PC-3 (cell line): ENCODE measurements around the gene VEGFA. TPM values are rescaled to one million over a fixed set of nuclear protein-coding genes. Genes with fewer than 3 reads are reported as not detected.

ENCODE experiments used
- ATAC-seq: fragments of 200-7000 bp; cut with Tn5 transposase; 2 replicates; pipeline ENCODE4 v1.9.1; 2020; ENCODE audit warnings: mild to moderate bottlenecking, moderate library complexity
- BruUV-seq: library from RNA; stranded (reverse); fragments of 400-500 nt; replicated peaks from 2 replicates; lab custom pipeline; 2021; lab: Mats Ljungman, UMichigan
- CTCF ChIA-PET: fragments of 300-600 bp; sonication (Branson Sonifier 250); formaldehyde crosslinking; loops from one replicate; lab custom pipeline; 2022; ENCODE audit warnings: antibody characterized with exemption; lab: Charles Lee
- POLR2A ChIA-PET: fragments of 300-600 bp; sonication (Branson Sonifier 250); formaldehyde crosslinking; loops from one replicate; lab custom pipeline; 2022; ENCODE audit warnings: antibody characterized with exemption; ENCODE audit not compliant: unreplicated experiment; lab: Charles Lee
- DNase-seq: peaks from one replicate; pipeline ENCODE4 v3.0.0-alpha.2; 2015
- H2AFZ ChIP-seq: fragments of 300-600 bp; sonication (generic); 2 replicates; pipeline ENCODE4 v1.6.0; 2016; ENCODE audit warnings: antibody characterized with exemption, low read length
- H3F3A ChIP-seq: fragments of 300-600 bp; sonication (generic); one replicate; pipeline ENCODE4 v1.6.0; 2017; ENCODE audit warnings: antibody characterized with exemption, low read length, control low read depth, mild to moderate bottlenecking; ENCODE audit not compliant: unreplicated experiment
- H3K27ac ChIP-seq: fragments of 300-600 bp; sonication (generic); 2 replicates; pipeline ENCODE4 v1.5.1; 2016; ENCODE audit warnings: mild to moderate bottlenecking, low read length
- H3K27me3 ChIP-seq: fragments of 300-600 bp; sonication (generic); 2 replicates; pipeline ENCODE4 v1.6.1; 2016; ENCODE audit warnings: low read length, mixed read lengths
- H3K36me3 ChIP-seq: fragments of 300-600 bp; sonication (generic); 2 replicates; pipeline ENCODE4 v1.6.1; 2016; ENCODE audit warnings: low read depth, mixed run types, low read length, mixed read lengths
- H3K4me1 ChIP-seq: fragments of 300-600 bp; sonication (generic); 2 replicates; pipeline ENCODE4 v1.5.1; 2016; ENCODE audit warnings: low read length; ENCODE audit not compliant: insufficient read depth
- H3K4me2 ChIP-seq: fragments of 300-600 bp; sonication (generic); 2 replicates; pipeline ENCODE4 v1.6.0; 2016; ENCODE audit warnings: low read length
- H3K4me3 ChIP-seq: fragments of 300-600 bp; sonication (generic); 2 replicates; pipeline ENCODE4 v1.5.1; 2016; ENCODE audit warnings: mild to moderate bottlenecking, low read length, mixed read lengths
- H3K79me2 ChIP-seq: fragments of 300-600 bp; sonication (generic); 2 replicates; pipeline ENCODE4 v1.6.1; 2017; ENCODE audit warnings: low read length, mixed read lengths
- H3K9ac ChIP-seq: fragments of 300-600 bp; sonication (generic); 2 replicates; pipeline ENCODE4 v1.6.0; 2016; ENCODE audit warnings: mild to moderate bottlenecking, low read length
- H3K9me2 ChIP-seq: fragments of 300-600 bp; sonication (generic); replicated peaks from 2 replicates; pipeline ENCODE4 v1.6.1; 2016; ENCODE audit warnings: mixed run types, low read length, mixed read lengths
- H3K9me3 ChIP-seq: fragments of 300-600 bp; sonication (generic); 2 replicates; pipeline ENCODE4 v1.6.1; 2016; ENCODE audit warnings: low read length, mixed read lengths
- H4K20me1 ChIP-seq: fragments of 300-600 bp; sonication (generic); 2 replicates; pipeline ENCODE4 v1.6.1; 2016; ENCODE audit warnings: low read length, mixed read lengths
- EZH2 ChIP-seq: fragments of 300-600 bp; sonication (generic); IDR thresholded peaks from one replicate; pipeline ENCODE4 v1.6.1; 2017; ENCODE audit warnings: antibody characterized with exemption, mild to moderate bottlenecking, low read length; ENCODE audit not compliant: unreplicated experiment
- EZH2phosphoT487 ChIP-seq: fragments of 300-600 bp; sonication (generic); IDR thresholded peaks from 2 replicates; pipeline ENCODE4 v1.6.1; 2018; ENCODE audit warnings: mild to moderate bottlenecking, antibody characterized with exemption, low read length, borderline replicate concordance
- intact Hi-C: fragments of 100-400 bp; cut with micrococcal nuclease; formaldehyde crosslinking; loops from 2 replicates; pipeline ENCODE4 v1.9.0; 2023
- total RNA-seq: library from RNA; depleted of rRNA; stranded (reverse); fragments of >200 nt; gene quantifications from 2 replicates; pipeline ENCODE4 v1.2.3, GENCODE V29; 2014
- TF ChIP-seq, protein P1 (sequence below): fragments of 300-600 bp; sonication (generic); conservative IDR thresholded peaks from 2 replicates; pipeline ENCODE4 v1.5.1; 2017; ENCODE audit warnings: antibody characterized with exemption, low read depth, mild to moderate bottlenecking, low read length

Gene VEGFA
- total RNA-seq, 1 experiment from 2014 or later: 146 TPM

- TF ChIP-seq EZH2 (no peak), EZH2phosphoT487 (no peak)
- TF ChIP-seq, protein P1, sequence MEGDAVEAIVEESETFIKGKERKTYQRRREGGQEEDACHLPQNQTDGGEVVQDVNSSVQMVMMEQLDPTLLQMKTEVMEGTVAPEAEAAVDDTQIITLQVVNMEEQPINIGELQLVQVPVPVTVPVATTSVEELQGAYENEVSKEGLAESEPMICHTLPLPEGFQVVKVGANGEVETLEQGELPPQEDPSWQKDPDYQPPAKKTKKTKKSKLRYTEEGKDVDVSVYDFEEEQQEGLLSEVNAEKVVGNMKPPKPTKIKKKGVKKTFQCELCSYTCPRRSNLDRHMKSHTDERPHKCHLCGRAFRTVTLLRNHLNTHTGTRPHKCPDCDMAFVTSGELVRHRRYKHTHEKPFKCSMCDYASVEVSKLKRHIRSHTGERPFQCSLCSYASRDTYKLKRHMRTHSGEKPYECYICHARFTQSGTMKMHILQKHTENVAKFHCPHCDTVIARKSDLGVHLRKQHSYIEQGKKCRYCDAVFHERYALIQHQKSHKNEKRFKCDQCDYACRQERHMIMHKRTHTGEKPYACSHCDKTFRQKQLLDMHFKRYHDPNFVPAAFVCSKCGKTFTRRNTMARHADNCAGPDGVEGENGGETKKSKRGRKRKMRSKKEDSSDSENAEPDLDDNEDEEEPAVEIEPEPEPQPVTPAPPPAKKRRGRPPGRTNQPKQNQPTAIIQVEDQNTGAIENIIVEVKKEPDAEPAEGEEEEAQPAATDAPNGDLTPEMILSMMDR: no peak
- Histone ChIP-seq H4K20me1 (no peaks in the 10 kb centered on the region), H3K4me1 (peaks cover 9% of the 10 kb centered on the region), H3K9ac (no peak overlapping the region), H3K27ac (no peak overlapping the region), H3K79me2 (no peaks in the 10 kb centered on the region), H3K4me3 (no peak overlapping the region), H3K9me2 (no peaks in the 10 kb centered on the region), H3K36me3 (no peaks in the 10 kb centered on the region), H3K9me3 (no peaks in the 10 kb centered on the region), H3K4me2 (no peak overlapping the region), H2AFZ (no peak overlapping the region), H3K27me3 (no peaks in the 10 kb centered on the region), H3F3A (no peaks in the 10 kb centered on the region)
- DNase-seq (no peak), ATAC-seq (no peak)
- BruUV-seq: no TSS peak
- POLR2A ChIA-PET: interaction anchor here (0.6 kb wide), 1 partner anchor 724 kb away, joined by 15 read pairs; the partner anchor contains the start of genes KLHDC3 and MEA1
- intact Hi-C loops: no loop called here
- CTCF ChIA-PET: interaction anchor here (0.7 kb wide), 1 partner anchor 13 kb away, joined by 6 read pairs; no protein-coding TSS in a partner anchor
Observed at GRCh38 chr6:43738267-43738676, 31.7 kb upstream of the VEGFA start.

GRCh38 chr6:43738877-43739641, 31.0 kb upstream of the VEGFA start:
- no peak for DNase-seq
- no peaks in the 10 kb centered on the region for H3K79me2 ChIP-seq
- H3K9ac ChIP-seq: no peak overlapping the region
- H3K4me2 ChIP-seq: no peak overlapping the region
- POLR2A ChIA-PET: no interaction called here
- no peak for ATAC-seq
- CTCF ChIA-PET: interaction anchor here (0.7 kb wide), 1 partner anchor 14 kb away, joined by 6 read pairs; no protein-coding TSS in a partner anchor
- H3K36me3 ChIP-seq: no peaks in the 10 kb centered on the region
- peaks cover 9% of the 10 kb centered on the region for H3K4me1 ChIP-seq
- no peaks in the 10 kb centered on the region for H3F3A ChIP-seq
- no peak overlapping the region for H2AFZ ChIP-seq
- no peaks in the 10 kb centered on the region for H4K20me1 ChIP-seq
- H3K4me3 ChIP-seq: no peak overlapping the region
- no peak overlapping the region for H3K27ac ChIP-seq
- no TSS peak for BruUV-seq
- no peaks in the 10 kb centered on the region for H3K9me2 ChIP-seq
- TF ChIP-seq EZH2 (no peak), EZH2phosphoT487 (no peak)
- TF ChIP-seq, protein P1: no peak
- intact Hi-C loops: no loop called here
- H3K9me3 ChIP-seq: no peaks in the 10 kb centered on the region
- H3K27me3 ChIP-seq: no peaks in the 10 kb centered on the region

- ChIA-PET POLR2A (no interaction called here), CTCF (no interaction called here)
- H3K4me3 ChIP-seq: no peak overlapping the region
- H3K27me3 ChIP-seq: no peaks in the 10 kb centered on the region
- no peak overlapping the region for H3K9ac ChIP-seq
- H3K4me1 ChIP-seq: peaks cover 9% of the 10 kb centered on the region
- H3K9me3 ChIP-seq: no peaks in the 10 kb centered on the region
- H4K20me1 ChIP-seq: no peaks in the 10 kb centered on the region
- H3F3A ChIP-seq: no peaks in the 10 kb centered on the region
- TF ChIP-seq, protein P1: no peak
- ATAC-seq: no peak
- no TSS peak for BruUV-seq
- no peak overlapping the region for H2AFZ ChIP-seq
- no peak overlapping the region for H3K27ac ChIP-seq
- intact Hi-C loops: no loop called here
- H3K79me2 ChIP-seq: no peaks in the 10 kb centered on the region
- H3K4me2 ChIP-seq: no peak overlapping the region
- no peaks in the 10 kb centered on the region for H3K36me3 ChIP-seq
- H3K9me2 ChIP-seq: no peaks in the 10 kb centered on the region
- DNase-seq: no peak
Observed at GRCh38 chr6:43739642-43740091, 30.3 kb upstream of the VEGFA start.
